Neural cell (in vitro differentiated cells): ENCODE results near the gene MXRA8. TPM values are rescaled to one million over a fixed set of nuclear protein-coding genes. Genes with fewer than 3 reads are reported as not detected.

Experiments
- H2AFZ ChIP-seq: fragments of 200-600, 300-800 bp; sonication (generic), shearing (Covaris generic); 2 replicates; pipeline ENCODE4 v1.6.0; 2014; ENCODE audit warnings: low read depth, mild to moderate bottlenecking, antibody characterized with exemption, low read length, moderate library complexity
- H3F3A ChIP-seq: fragments of 200-600 bp; shearing (Covaris generic); 2 replicates; pipeline ENCODE4 v1.6.1; 2016; ENCODE audit warnings: mild to moderate bottlenecking, moderate library complexity, mixed read lengths, antibody characterized with exemption, low read length; ENCODE audit not compliant: insufficient read depth, poor library complexity, severe bottlenecking
- H3K27ac ChIP-seq: fragments of 200-600, 300-800 bp; sonication (generic), shearing (Covaris generic); 2 replicates; pipeline ENCODE4 v1.5.1; 2014; ENCODE audit warnings: mild to moderate bottlenecking, low read length, moderate library complexity
- H3K27me3 ChIP-seq: fragments of 300-800, 200-600 bp; sonication (generic), shearing (Covaris generic); 2 replicates; pipeline ENCODE4 v1.6.0; 2014; ENCODE audit warnings: mild to moderate bottlenecking, low read depth, low read length, moderate library complexity; ENCODE audit not compliant: insufficient read depth
- H3K36me3 ChIP-seq: fragments of 300-800, 200-600 bp; sonication (generic), shearing (Covaris generic); 2 replicates; pipeline ENCODE4 v1.5.1; 2014; ENCODE audit warnings: mild to moderate bottlenecking, antibody characterized with exemption, low read length, moderate library complexity; ENCODE audit not compliant: insufficient read depth
- H3K4me2 ChIP-seq: fragments of 300-800, 200-600 bp; sonication (generic), shearing (Covaris generic); 2 replicates; pipeline ENCODE4 v1.6.0; 2014; ENCODE audit warnings: mild to moderate bottlenecking, low read length
- H3K4me3 ChIP-seq: fragments of 300-800, 200-600 bp; sonication (generic), shearing (Covaris generic); 2 replicates; pipeline ENCODE4 v1.5.1; 2014; ENCODE audit warnings: mild to moderate bottlenecking, low read length, moderate library complexity
- H3K79me2 ChIP-seq: fragments of 200-600 bp; shearing (Covaris generic); replicated peaks from 2 replicates; pipeline ENCODE4 v1.6.0; 2014; ENCODE audit warnings: mild to moderate bottlenecking, low read length, moderate library complexity; ENCODE audit not compliant: insufficient read depth
- H3K9ac ChIP-seq: fragments of 300-800, 200-600 bp; sonication (generic), shearing (Covaris generic); 2 replicates; pipeline ENCODE4 v1.6.1; 2016; ENCODE audit warnings: mild to moderate bottlenecking, low read length, mixed read lengths
- H3K9me2 ChIP-seq: fragments of 200-600 bp; shearing (Covaris generic); 2 replicates; pipeline ENCODE4 v1.6.1; 2016; ENCODE audit warnings: mild to moderate bottlenecking, low read length, mixed read lengths; ENCODE audit not compliant: insufficient read depth
- H3K9me3 ChIP-seq: fragments of 200-600, 300-800 bp; sonication (generic), shearing (Covaris generic); 2 replicates; pipeline ENCODE4 v1.6.1; 2016; ENCODE audit warnings: mild to moderate bottlenecking, mixed run types, low read length, moderate library complexity, mixed read lengths
- H4K20me1 ChIP-seq: fragments of 200-600 bp; shearing (Covaris generic); 2 replicates; pipeline ENCODE4 v1.6.1; 2016; ENCODE audit warnings: mild to moderate bottlenecking, mixed run types; ENCODE audit not compliant: insufficient read depth
- EP300 ChIP-seq: fragments of 450-650 bp; conservative IDR thresholded peaks from 2 replicates; pipeline ENCODE4 v1.6.1; 2014; ENCODE audit warnings: antibody characterized with exemption, mild to moderate bottlenecking, moderate library complexity; ENCODE audit not compliant: poor library complexity, severe bottlenecking
- EZH2 ChIP-seq: fragments of 200-600, 300-800 bp; shearing (Covaris generic), sonication (generic); IDR thresholded peaks from 2 replicates; pipeline ENCODE4 v1.6.1; 2014; ENCODE audit warnings: antibody characterized with exemption, low read length, borderline replicate concordance, mild to moderate bottlenecking; ENCODE audit not compliant: insufficient read depth, poor library complexity, severe bottlenecking
- MXI1 ChIP-seq: fragments of 450-650 bp; conservative IDR thresholded peaks from 2 replicates; pipeline ENCODE4 v1.6.1; 2014; ENCODE audit warnings: antibody characterized with exemption, mild to moderate bottlenecking; ENCODE audit not compliant: poor library complexity, severe bottlenecking
- POLR2AphosphoS5 ChIP-seq: IDR thresholded peaks from 2 replicates; pipeline ENCODE4 v1.6.1; 2012
- RAD21 ChIP-seq: fragments of 450-650 bp; conservative IDR thresholded peaks from 2 replicates; pipeline ENCODE4 v1.6.1; 2014; ENCODE audit warnings: antibody characterized with exemption, mild to moderate bottlenecking, moderate library complexity
- SMC3 ChIP-seq: fragments of 450-650 bp; conservative IDR thresholded peaks from 2 replicates; pipeline ENCODE4 v1.6.1; 2014; ENCODE audit warnings: antibody characterized with exemption, mild to moderate bottlenecking, moderate library complexity; ENCODE audit not compliant: poor library complexity
- TAF1 ChIP-seq: IDR thresholded peaks from 2 replicates; pipeline ENCODE4 v1.6.1; 2012; ENCODE audit warnings: low read depth
- polyA plus RNA-seq: library from polyadenylated mRNA; depleted of rRNA; stranded (reverse); fragments of >200 nt; gene quantifications from 2 replicates; pipeline ENCODE4 v1.2.3, GENCODE V29; 2014
- TF ChIP-seq, protein P1 (sequence below): IDR thresholded peaks from 2 replicates; pipeline ENCODE4 v1.6.1; 2012; ENCODE audit warnings: borderline replicate concordance
- TF ChIP-seq, protein P2 (sequence below): fragments of 450-650 bp; IDR thresholded peaks from 2 replicates; pipeline ENCODE4 v1.5.1; 2014; ENCODE audit warnings: antibody characterized with exemption, mild to moderate bottlenecking, moderate library complexity; ENCODE audit not compliant: poor library complexity, severe bottlenecking

Gene MXRA8
- polyA plus RNA-seq, 1 donor from 2014 or later = 1.7 TPM

DNA sequence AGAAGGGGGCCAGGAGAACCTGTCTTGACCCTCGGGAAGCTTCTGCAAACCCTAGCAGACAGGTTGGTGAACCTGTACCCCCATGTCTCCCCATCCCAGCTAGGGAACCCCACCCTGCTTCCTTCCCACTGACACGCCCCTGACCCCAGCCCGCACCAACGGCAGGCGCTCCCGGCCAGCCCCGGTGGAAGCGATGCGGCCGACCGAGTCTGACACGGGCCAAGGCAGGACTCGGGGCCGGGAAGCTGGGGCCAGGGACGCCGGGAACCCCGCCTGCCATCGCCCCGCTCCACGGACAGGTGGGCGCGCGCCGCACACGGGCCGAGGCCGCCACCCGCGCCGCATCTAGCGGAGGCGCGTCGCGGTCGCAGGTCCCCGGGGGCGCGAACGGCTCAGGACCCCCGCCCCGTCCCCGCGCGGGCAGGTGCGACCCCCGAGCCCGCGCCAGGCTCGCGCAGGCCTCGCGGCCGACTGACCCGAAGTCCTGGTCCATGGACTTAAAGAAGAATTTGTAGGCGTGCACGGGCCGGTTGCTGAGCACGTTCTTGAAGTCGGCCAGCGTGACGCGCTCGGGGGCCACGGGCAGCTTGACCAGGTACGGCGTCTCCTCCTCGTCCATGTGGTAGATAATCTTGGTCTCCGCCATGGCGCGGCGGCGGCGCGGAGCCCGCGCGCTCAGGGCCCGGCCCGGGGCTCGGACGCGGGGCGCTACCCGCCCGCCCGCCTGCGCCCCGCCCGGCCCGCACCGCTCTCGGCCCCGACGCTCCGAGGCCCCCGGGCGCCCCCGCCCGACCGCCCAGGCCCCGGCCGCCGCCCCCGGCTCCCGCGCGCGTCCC is 9.7 kb downstream of the MXRA8 start:
- TF ChIP-seq POLR2AphosphoS5 (no peak), SMC3 (no peak), MXI1 (peak; percentile 77)
- TF ChIP-seq, protein P1, sequence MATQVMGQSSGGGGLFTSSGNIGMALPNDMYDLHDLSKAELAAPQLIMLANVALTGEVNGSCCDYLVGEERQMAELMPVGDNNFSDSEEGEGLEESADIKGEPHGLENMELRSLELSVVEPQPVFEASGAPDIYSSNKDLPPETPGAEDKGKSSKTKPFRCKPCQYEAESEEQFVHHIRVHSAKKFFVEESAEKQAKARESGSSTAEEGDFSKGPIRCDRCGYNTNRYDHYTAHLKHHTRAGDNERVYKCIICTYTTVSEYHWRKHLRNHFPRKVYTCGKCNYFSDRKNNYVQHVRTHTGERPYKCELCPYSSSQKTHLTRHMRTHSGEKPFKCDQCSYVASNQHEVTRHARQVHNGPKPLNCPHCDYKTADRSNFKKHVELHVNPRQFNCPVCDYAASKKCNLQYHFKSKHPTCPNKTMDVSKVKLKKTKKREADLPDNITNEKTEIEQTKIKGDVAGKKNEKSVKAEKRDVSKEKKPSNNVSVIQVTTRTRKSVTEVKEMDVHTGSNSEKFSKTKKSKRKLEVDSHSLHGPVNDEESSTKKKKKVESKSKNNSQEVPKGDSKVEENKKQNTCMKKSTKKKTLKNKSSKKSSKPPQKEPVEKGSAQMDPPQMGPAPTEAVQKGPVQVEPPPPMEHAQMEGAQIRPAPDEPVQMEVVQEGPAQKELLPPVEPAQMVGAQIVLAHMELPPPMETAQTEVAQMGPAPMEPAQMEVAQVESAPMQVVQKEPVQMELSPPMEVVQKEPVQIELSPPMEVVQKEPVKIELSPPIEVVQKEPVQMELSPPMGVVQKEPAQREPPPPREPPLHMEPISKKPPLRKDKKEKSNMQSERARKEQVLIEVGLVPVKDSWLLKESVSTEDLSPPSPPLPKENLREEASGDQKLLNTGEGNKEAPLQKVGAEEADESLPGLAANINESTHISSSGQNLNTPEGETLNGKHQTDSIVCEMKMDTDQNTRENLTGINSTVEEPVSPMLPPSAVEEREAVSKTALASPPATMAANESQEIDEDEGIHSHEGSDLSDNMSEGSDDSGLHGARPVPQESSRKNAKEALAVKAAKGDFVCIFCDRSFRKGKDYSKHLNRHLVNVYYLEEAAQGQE = no peak
- TF ChIP-seq, protein P2, sequence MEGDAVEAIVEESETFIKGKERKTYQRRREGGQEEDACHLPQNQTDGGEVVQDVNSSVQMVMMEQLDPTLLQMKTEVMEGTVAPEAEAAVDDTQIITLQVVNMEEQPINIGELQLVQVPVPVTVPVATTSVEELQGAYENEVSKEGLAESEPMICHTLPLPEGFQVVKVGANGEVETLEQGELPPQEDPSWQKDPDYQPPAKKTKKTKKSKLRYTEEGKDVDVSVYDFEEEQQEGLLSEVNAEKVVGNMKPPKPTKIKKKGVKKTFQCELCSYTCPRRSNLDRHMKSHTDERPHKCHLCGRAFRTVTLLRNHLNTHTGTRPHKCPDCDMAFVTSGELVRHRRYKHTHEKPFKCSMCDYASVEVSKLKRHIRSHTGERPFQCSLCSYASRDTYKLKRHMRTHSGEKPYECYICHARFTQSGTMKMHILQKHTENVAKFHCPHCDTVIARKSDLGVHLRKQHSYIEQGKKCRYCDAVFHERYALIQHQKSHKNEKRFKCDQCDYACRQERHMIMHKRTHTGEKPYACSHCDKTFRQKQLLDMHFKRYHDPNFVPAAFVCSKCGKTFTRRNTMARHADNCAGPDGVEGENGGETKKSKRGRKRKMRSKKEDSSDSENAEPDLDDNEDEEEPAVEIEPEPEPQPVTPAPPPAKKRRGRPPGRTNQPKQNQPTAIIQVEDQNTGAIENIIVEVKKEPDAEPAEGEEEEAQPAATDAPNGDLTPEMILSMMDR = peak; percentile 13
- Histone ChIP-seq H4K20me1 (peaks cover 13% of the 10 kb centered on the region), H3K27me3 (peaks cover 9% of the 10 kb centered on the region), H3K9me3 (no peaks in the 10 kb centered on the region), H3K27ac (no peak overlapping the region), H3K9ac (peak overlapping the region; percentile 74), H3K9me2 (no peaks in the 10 kb centered on the region), H2AFZ (no peak overlapping the region), H3K4me2 (peak overlapping the region; percentile 89), H3K4me3 (peak overlapping the region; percentile 82), H3K36me3 (no peaks in the 10 kb centered on the region), H3K79me2 (peaks cover 12% of the 10 kb centered on the region), H3F3A (no peaks in the 10 kb centered on the region)

DNA sequence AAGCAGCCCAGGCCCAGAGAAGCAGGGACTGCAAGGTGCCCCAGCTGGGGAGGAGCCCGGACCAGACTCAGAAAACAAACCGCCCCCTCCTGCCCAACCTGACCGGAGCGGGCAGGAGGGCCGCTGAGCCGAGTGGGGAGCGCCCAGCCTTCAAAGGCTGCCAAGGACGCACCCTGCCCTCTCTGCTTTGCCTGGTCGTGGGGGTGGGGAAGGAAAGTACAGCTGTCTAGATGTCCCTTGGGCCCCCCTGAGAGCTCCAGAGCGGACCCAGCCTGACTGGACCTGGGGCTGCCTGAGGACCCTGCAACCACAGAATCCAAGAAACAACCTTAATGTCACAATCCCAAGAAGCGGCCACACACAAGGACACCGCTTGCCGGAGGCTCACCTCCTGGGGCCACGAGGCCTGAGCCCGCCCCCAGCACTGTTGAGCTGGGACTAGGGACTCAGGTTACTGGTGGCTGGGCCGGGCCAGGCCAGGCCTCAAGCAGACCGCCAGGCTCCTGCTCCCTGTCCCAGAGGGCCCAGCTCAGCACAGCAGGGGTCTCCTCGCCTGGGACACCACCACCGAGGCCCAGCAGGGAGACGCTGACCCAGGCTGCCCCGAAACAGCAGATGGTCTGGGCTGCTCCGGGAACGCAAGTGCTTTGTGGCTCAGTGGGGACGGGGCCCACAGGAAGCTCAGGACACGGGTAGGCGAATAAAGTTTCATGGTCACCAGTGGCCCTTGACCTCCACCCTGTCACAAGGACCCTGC is 10.5 kb downstream of the MXRA8 start:
- H3K4me2 ChIP-seq = peak overlapping the region; percentile 89
- H3K79me2 ChIP-seq = peaks cover 12% of the 10 kb centered on the region
- TF ChIP-seq POLR2AphosphoS5 (no peak), SMC3 (no peak), MXI1 (no peak), EP300 (no peak), RAD21 (no peak), TAF1 (no peak), EZH2 (no peak)
- TF ChIP-seq, protein P2 = no peak
- TF ChIP-seq, protein P1 = no peak
- peaks cover 2% of the 10 kb centered on the region for H3K27me3 ChIP-seq
- H3K9me3 ChIP-seq = no peaks in the 10 kb centered on the region
- no peaks in the 10 kb centered on the region for H3K36me3 ChIP-seq
- no peak overlapping the region for H3K27ac ChIP-seq
- H4K20me1 ChIP-seq = peaks cover 13% of the 10 kb centered on the region
- peak overlapping the region; percentile 82 for H3K4me3 ChIP-seq
- H2AFZ ChIP-seq = no peak overlapping the region
- no peaks in the 10 kb centered on the region for H3K9me2 ChIP-seq
- H3F3A ChIP-seq = no peaks in the 10 kb centered on the region
- H3K9ac ChIP-seq = peak overlapping the region; percentile 74
